Mesendoderm (in vitro differentiated cells): Measurements from ENCODE around the gene APOBR.
"Not testable (repeated sequence)": the region's sequence is repeated elsewhere in the genome, so short reads cannot be mapped to it uniquely, and the experiment has no call there.

ENCODE experiments used
- DNase-seq: peaks from one replicate; pipeline ENCODE4 v3.0.0; 2013
- H2AK5ac ChIP-seq: 2 replicates; pipeline ENCODE4 v1.6.1; 2013; ENCODE audit warnings: low read length, inconsistent platforms
- H2BK120ac ChIP-seq: 2 replicates; pipeline ENCODE4 v1.6.1; 2013; ENCODE audit warnings: low read depth, mild to moderate bottlenecking, low read length, moderate library complexity, mixed read lengths
- H2BK15ac ChIP-seq: replicated peaks from 2 replicates; pipeline ENCODE4 v1.6.1; 2013; ENCODE audit warnings: low read depth, mild to moderate bottlenecking, moderate library complexity
- H2BK5ac ChIP-seq: 2 replicates; pipeline ENCODE4 v1.6.1; 2013; ENCODE audit warnings: low read length, inconsistent platforms
- H3K18ac ChIP-seq: 2 replicates; pipeline ENCODE4 v1.6.1; 2013; ENCODE audit warnings: mild to moderate bottlenecking, low read length, mixed read lengths
- H3K23ac ChIP-seq: one replicate; pipeline ENCODE4 v1.6.1; 2013; ENCODE audit warnings: low read length
- H3K27ac ChIP-seq: 2 replicates; pipeline ENCODE4 v1.5.1; 2013; ENCODE audit warnings: low read depth, mild to moderate bottlenecking, inconsistent platforms, low read length, moderate library complexity
- H3K27me3 ChIP-seq: 2 replicates; pipeline ENCODE4 v1.6.1; 2013; ENCODE audit warnings: low read length, control low read depth, mild to moderate bottlenecking, inconsistent platforms; ENCODE audit not compliant: insufficient read depth, poor library complexity
- H3K36me3 ChIP-seq: 2 replicates; pipeline ENCODE4 v1.6.1; 2013; ENCODE audit warnings: low read length, inconsistent platforms; ENCODE audit not compliant: control insufficient read depth, insufficient read depth
- H3K4ac ChIP-seq: one replicate; pipeline ENCODE4 v1.6.1; 2013; ENCODE audit warnings: low read depth, mild to moderate bottlenecking, low read length, moderate library complexity
- H3K4me1 ChIP-seq: 2 replicates; pipeline ENCODE4 v1.6.1; 2013; ENCODE audit warnings: low read depth, low read length, inconsistent platforms; ENCODE audit not compliant: control insufficient read depth
- H3K4me2 ChIP-seq: 2 replicates; pipeline ENCODE4 v1.6.1; 2013; ENCODE audit warnings: low read length
- H3K4me3 ChIP-seq: 2 replicates; pipeline ENCODE4 v1.5.1; 2013; ENCODE audit warnings: mild to moderate bottlenecking, low read length
- H3K56ac ChIP-seq: one replicate; pipeline ENCODE4 v1.6.1; 2013; ENCODE audit warnings: low read length
- H3K79me1 ChIP-seq: 2 replicates; pipeline ENCODE4 v1.6.1; 2013; ENCODE audit warnings: low read length, inconsistent platforms
- H3K79me2 ChIP-seq: 2 replicates; pipeline ENCODE4 v1.6.1; 2013; ENCODE audit warnings: mild to moderate bottlenecking, low read length; ENCODE audit not compliant: control insufficient read depth, insufficient read depth
- H3K9ac ChIP-seq: 2 replicates; pipeline ENCODE4 v1.6.1; 2013; ENCODE audit warnings: low read length, inconsistent platforms
- H4K5ac ChIP-seq: one replicate; pipeline ENCODE4 v1.6.1; 2013; ENCODE audit warnings: low read length
- H4K8ac ChIP-seq: one replicate; pipeline ENCODE4 v1.6.1; 2013; ENCODE audit warnings: low read depth, mild to moderate bottlenecking, control low read depth, low read length, moderate library complexity
- WGBS: extraction: QIAGEN DNeasy Blood & Tissue Kit; methylation state at CpG from one replicate; pipeline ENCODE4 v1.1.7; 2013; ENCODE audit warnings: low lambda C conversion rate, missing lambda C conversion rate; ENCODE audit not compliant: insufficient coverage; ENCODE audit errors: extremely low coverage; 5-methylcytosine and 5-hydroxymethylcytosine counted together

Gene APOBR

GRCh38 chr16:28477311-28477920 lies 17.0 kb upstream of the APOBR start:
- WGBS, result no CpG with 5 or more reads among the region's 14 CpGs

GRCh38 chr16:28478506-28479180 lies 15.8 kb upstream of the APOBR start:
- Histone ChIP-seq H3K27ac (no peak overlapping the region), H3K79me2 (no peaks in the 10 kb centered on the region), H3K4me3 (no peak overlapping the region), H3K27me3 (no peaks in the 10 kb centered on the region), H3K9ac (no peak overlapping the region), H2AK5ac (no peak overlapping the region), H3K4ac (no peak overlapping the region), H3K4me1 (no peaks in the 10 kb centered on the region), H3K18ac (no peak overlapping the region), H3K4me2 (no peak overlapping the region), H3K79me1 (no peaks in the 10 kb centered on the region), H2BK120ac (no peak overlapping the region), H4K8ac (no peak overlapping the region), H2BK5ac (no peak overlapping the region), H3K36me3 (no peaks in the 10 kb centered on the region), H2BK15ac (no peak overlapping the region), H4K5ac (no peak overlapping the region), H3K56ac (no peak overlapping the region), H3K23ac (no peak overlapping the region)
- WGBS, result no CpG with 5 or more reads among the region's 16 CpGs
- DNase-seq, result no peak

More at GRCh38 chr16:28477311-28477920, 17.0 kb upstream of the APOBR start:
- Histone ChIP-seq H3K56ac (no peak overlapping the region), H3K23ac (no peak overlapping the region), H3K9ac (no peak overlapping the region), H3K4me1 (no peaks in the 10 kb centered on the region), H3K36me3 (no peaks in the 10 kb centered on the region), H3K4me2 (no peak overlapping the region), H3K4me3 (no peak overlapping the region), H2AK5ac (no peak overlapping the region), H3K27me3 (no peaks in the 10 kb centered on the region), H3K79me1 (no peaks in the 10 kb centered on the region), H3K18ac (no peak overlapping the region), H2BK15ac (no peak overlapping the region), H3K4ac (no peak overlapping the region), H3K27ac (no peak overlapping the region), H4K5ac (no peak overlapping the region), H3K79me2 (no peaks in the 10 kb centered on the region), H2BK120ac (no peak overlapping the region), H2BK5ac (no peak overlapping the region), H4K8ac (no peak overlapping the region)
- no peak for DNase-seq

GRCh38 chr16:28482026-28482425 lies 12.4 kb upstream of the APOBR start:
- no CpG with 5 or more reads among the region's 13 CpGs for WGBS

GRCh38 chr16:28483361-28483760 lies 11.1 kb upstream of the APOBR start:
- H3K18ac ChIP-seq, H3K27ac ChIP-seq, H3K56ac ChIP-seq, H3K4me3 ChIP-seq, H3K9ac ChIP-seq, H2BK5ac ChIP-seq, H3K4ac ChIP-seq, H4K5ac ChIP-seq, DNase-seq, H3K4me2 ChIP-seq, H3K23ac ChIP-seq, H4K8ac ChIP-seq, H3K79me2 ChIP-seq, H3K27me3 ChIP-seq, H3K36me3 ChIP-seq, H2BK120ac ChIP-seq, H2AK5ac ChIP-seq, H3K79me1 ChIP-seq, H2BK15ac ChIP-seq, H3K4me1 ChIP-seq: not testable (repeated sequence)
- WGBS, result no CpG with 5 or more reads among the region's 5 CpGs

More at GRCh38 chr16:28482026-28482425, 12.4 kb upstream of the APOBR start:
- no peak overlapping the region for H3K9ac ChIP-seq
- no peak overlapping the region for H4K8ac ChIP-seq
- no peak overlapping the region for H3K23ac ChIP-seq
- no peak overlapping the region for H3K4me3 ChIP-seq
- H2BK15ac ChIP-seq, result no peak overlapping the region
- no peaks in the 10 kb centered on the region for H3K79me1 ChIP-seq
- no peak overlapping the region for H3K4me2 ChIP-seq
- H3K36me3 ChIP-seq, result no peaks in the 10 kb centered on the region
- H3K79me2 ChIP-seq, result no peaks in the 10 kb centered on the region
- H3K18ac ChIP-seq, result no peak overlapping the region
- no peak overlapping the region for H2BK120ac ChIP-seq
- no peak overlapping the region for H2BK5ac ChIP-seq
- H3K4ac ChIP-seq, result no peak overlapping the region
- DNase-seq, result no peak
- no peak overlapping the region for H3K27ac ChIP-seq
- H3K27me3 ChIP-seq, result no peaks in the 10 kb centered on the region
- H3K4me1 ChIP-seq, result no peaks in the 10 kb centered on the region
- H2AK5ac ChIP-seq, result no peak overlapping the region
- H3K56ac ChIP-seq, result no peak overlapping the region
- H4K5ac ChIP-seq, result no peak overlapping the region

- Histone ChIP-seq H3K9ac (no peak overlapping the region), H4K5ac (no peak overlapping the region), H3K23ac (no peak overlapping the region), H4K8ac (no peak overlapping the region), H3K4me1 (no peaks in the 10 kb centered on the region), H3K79me1 (no peaks in the 10 kb centered on the region), H3K27me3 (no peaks in the 10 kb centered on the region), H3K18ac (no peak overlapping the region), H3K4me3 (no peak overlapping the region), H3K4me2 (no peak overlapping the region), H2AK5ac (no peak overlapping the region), H3K36me3 (no peaks in the 10 kb centered on the region), H3K79me2 (no peaks in the 10 kb centered on the region), H3K56ac (no peak overlapping the region), H2BK120ac (no peak overlapping the region), H3K4ac (no peak overlapping the region), H2BK5ac (no peak overlapping the region), H2BK15ac (no peak overlapping the region), H3K27ac (no peak overlapping the region)
- no peak for DNase-seq
- WGBS, result no CpG with 5 or more reads among the region's 5 CpGs
These were observed 8.2 kb upstream of the APOBR start for GRCh38 chr16:28486266-28486665.
